ENCODE measurements around the gene PDZD8. TPM values are rescaled to one million over a fixed set of nuclear protein-coding genes. Genes with fewer than 3 reads are reported as not detected.
"Not testable (repeated sequence)": the region's sequence is repeated elsewhere in the genome, so short reads cannot be mapped to it uniquely, and the experiment has no call there.

The PDZD8 gene
- total and polyA plus RNA-seq, 5 donors: 3.7 to 25.9 (median 24.0) TPM

GRCh38 chr10:117239051-117239450 lies 136.2 kb downstream of the PDZD8 start:
- Histone ChIP-seq H3K9me3 (ENCODE audit: control insufficient read depth, low read length) (no peaks in the 10 kb centered on the region), H3K27ac (ENCODE audit: low read length) (no peak overlapping the region), H3K4me3 (ENCODE audit: low read length) (no peak overlapping the region), H3K27me3 (ENCODE audit: control insufficient read depth, insufficient read depth) (no peaks in the 10 kb centered on the region), H3K4me1 (ENCODE audit: control insufficient read depth, insufficient read depth, low read length) (no peaks in the 10 kb centered on the region)
- 79% methylated on average over 8 of the region's 8 CpGs for WGBS
- DNase-seq (no peak), ATAC-seq (no peak)
- intact Hi-C loops (cut with DNase I): no loop called here

GRCh38 chr10:117237401-117237991 lies 137.7 kb downstream of the PDZD8 start:
- no peak overlapping the region for H3K27ac ChIP-seq (ENCODE audit: low read length)
- no peaks in the 10 kb centered on the region for H3K27me3 ChIP-seq (ENCODE audit: control insufficient read depth, insufficient read depth)
- DNase-seq: no peak
- no peaks in the 10 kb centered on the region for H3K9me3 ChIP-seq (ENCODE audit: control insufficient read depth, low read length)
- no peaks in the 10 kb centered on the region for H3K4me1 ChIP-seq (ENCODE audit: control insufficient read depth, insufficient read depth, low read length)
- intact Hi-C loops (cut with DNase I): no loop called here
- WGBS: 81% methylated on average over 5 of the region's 5 CpGs
- no peak for ATAC-seq
- no peak overlapping the region for H3K4me3 ChIP-seq (ENCODE audit: low read length)

- DNase-seq; H3K27me3 ChIP-seq (ENCODE audit: control insufficient read depth, insufficient read depth); H3K9me3 ChIP-seq (ENCODE audit: control insufficient read depth, low read length); H3K4me1 ChIP-seq (ENCODE audit: control insufficient read depth, insufficient read depth, low read length); ATAC-seq; H3K27ac ChIP-seq (ENCODE audit: low read length); intact Hi-C loops (cut with DNase I); H3K4me3 ChIP-seq (ENCODE audit: low read length): not testable (repeated sequence)
- WGBS: 91% methylated on average over 4 of the region's 4 CpGs
These were observed 145.1 kb downstream of the PDZD8 start for GRCh38 chr10:117230107-117230506.

GRCh38 chr10:117228210-117228609 lies 147.0 kb downstream of the PDZD8 start:
- intact Hi-C loops (cut with DNase I): no loop called here
- no peak for DNase-seq
- Histone ChIP-seq H3K27ac (ENCODE audit: low read length) (no peak overlapping the region), H3K4me1 (ENCODE audit: control insufficient read depth, insufficient read depth, low read length) (no peaks in the 10 kb centered on the region), H3K4me3 (ENCODE audit: low read length) (no peak overlapping the region), H3K27me3 (ENCODE audit: control insufficient read depth, insufficient read depth) (no peaks in the 10 kb centered on the region), H3K9me3 (ENCODE audit: control insufficient read depth, low read length) (no peaks in the 10 kb centered on the region)
- no peak for ATAC-seq

Other genes with a start within 250 kb of the PDZD8 start
- gene VAX1, start 237.2 kb downstream of the PDZD8 start, total RNA-seq: not detected
- not detected for gene VAX1, start 237.2 kb downstream of the PDZD8 start, polyA plus RNA-seq
- gene KCNK18, start 178.0 kb downstream of the PDZD8 start, total RNA-seq: not detected
- gene KCNK18, start 178.0 kb downstream of the PDZD8 start, polyA plus RNA-seq: not detected
- gene SLC18A2, start 134.3 kb downstream of the PDZD8 start, total RNA-seq: under 1 TPM; 0.09 to 0.40 (median 0.21) TPM
- gene SLC18A2, start 134.3 kb downstream of the PDZD8 start, polyA plus RNA-seq: 0.07 TPM
- 1 to 10 TPM in 1 of 4 donors, under 1 TPM in 3; 0.22 to 1.2 (median 0.82) TPM for gene EMX2, start 167.3 kb upstream of the PDZD8 start, total RNA-seq
- gene EMX2, start 167.3 kb upstream of the PDZD8 start, polyA plus RNA-seq: 1.00 TPM

Measured in right cardiac atrium (tissue), 5 donors.